ENCODE results near the gene USO1.

The USO1 gene

DNA sequence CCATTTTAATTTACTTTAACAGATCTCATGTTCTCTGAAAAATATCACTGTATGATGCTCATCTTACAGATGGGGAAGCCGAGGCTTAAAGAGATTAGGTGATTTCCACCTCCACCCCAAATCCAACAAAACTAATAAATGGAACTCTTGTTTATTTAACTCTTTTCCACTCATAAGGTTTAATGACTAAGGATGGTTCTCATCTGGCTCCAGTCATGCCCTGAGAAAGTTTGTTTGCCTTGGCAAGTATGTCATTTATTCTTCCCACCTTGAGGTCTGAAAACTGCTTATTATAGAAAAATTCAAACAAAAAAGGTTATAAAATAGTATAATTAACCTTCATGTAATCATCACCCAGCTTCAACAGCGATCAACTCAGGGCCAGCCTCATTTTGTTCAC is 121.6 kb downstream of the USO1 start:
- DNase-seq = no peak

DNA sequence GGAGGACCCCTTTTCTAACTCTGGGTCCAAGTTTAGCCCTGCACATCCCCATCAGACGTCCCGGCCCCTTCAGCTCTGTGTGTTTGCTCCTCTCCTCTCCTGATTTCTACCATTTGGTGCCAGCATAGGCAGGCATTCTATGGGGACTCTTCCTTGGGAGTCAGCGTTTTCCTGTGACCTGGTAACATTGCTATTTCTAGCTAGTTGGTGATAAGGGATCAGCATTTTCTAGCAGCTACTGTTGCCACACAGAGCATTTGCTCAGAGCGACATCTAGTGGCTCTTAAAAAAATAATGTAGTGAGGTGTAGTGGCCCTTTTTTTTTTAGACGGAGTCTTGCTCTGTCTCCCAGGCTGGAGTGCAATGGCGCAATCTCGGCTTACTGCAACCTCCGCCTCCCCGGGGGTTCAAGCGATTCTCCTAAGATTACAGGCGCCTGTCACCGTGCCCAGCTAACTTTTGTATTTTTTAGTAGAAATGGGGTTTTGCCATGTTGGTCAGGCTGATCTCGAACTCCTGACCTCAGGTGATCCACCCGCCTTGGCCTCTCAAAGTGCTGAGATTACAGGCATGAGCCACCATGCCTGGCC is 123.9 kb downstream of the USO1 start:
- peak; percentile 80 for DNase-seq

DNA sequence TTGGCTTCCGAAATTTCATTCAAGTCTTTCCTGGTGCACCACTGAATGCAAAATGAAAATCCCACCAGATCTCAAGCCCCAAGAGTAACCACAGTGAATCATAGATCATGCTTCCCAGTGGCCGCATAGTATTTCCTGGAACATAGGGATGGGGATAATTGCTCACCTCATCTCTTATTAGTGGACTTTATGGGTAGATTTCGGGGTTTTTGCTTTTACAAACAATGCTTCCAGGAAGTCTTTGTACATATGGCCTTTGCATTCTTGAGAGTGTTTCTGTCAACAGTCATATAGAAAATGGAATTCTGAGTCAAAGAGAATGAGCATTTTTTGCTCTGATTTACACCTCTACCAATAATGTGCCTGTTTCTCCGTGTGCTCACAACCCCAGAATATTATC is 124.5 kb downstream of the USO1 start:
- no peak for DNase-seq

DNA sequence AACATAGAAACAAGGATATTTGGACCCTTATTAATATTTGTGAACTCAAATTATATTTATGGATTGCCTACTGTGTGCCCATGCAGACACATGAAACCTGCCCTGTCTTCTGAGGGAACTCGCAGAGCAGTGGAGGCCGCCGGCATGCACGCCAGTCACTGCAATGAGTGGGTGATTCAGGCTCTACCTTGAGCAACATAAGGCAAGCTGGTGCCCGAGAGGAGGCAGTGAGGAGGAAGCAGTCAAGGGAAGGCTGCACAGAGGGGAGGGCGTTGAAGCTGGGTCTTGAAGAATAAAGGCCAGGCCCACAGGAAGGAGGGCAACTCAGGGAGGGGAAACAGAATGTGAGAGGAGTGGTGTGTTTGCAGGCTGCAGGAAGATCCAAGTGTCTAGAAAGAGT is 125.1 kb downstream of the USO1 start:
- no peak for DNase-seq

DNA sequence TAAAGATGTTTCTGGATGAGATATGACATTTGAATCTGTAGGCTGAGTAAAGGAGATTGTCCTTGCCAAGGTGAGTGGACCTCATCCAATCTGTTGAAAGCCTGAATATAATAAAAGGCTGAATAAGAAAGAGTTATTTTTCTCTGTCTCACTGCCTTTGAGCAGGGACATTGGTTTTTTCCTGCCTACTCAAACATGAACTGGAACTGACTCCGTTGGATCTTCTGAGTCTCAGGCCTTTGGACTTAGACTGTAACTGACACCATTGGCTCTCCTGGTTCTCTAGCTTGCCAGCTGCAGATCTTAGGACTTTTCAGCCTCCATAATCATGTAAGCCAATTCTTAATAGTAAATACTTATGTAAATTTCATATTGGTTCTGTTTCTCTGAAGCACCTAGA is 134.3 kb downstream of the USO1 start:
- no peak for DNase-seq

DNA sequence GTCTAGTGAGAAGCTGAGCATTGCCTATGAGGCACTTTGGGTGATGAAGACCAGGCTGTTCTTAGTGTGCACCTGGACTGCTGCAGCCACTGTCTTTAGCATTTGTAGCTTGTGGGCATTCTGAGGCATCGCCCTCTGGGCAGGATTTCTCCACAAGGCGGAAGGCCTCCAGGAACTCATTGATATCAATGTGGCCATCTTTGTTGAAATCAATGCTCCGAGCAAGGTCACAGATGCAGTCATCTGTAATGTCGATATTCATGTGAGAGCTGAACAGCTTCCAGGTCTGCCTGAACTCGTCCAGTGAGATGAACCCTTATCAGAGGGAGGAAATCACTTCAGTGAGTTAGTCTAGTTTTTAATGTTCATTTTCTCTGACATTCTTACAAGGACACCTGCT is 136.2 kb downstream of the USO1 start:
- DNase-seq = no peak
